Gastrocnemius medialis (tissue), 4 donors: Measurements from ENCODE around the gene PGAP2.

Experiments used
- CTCF ChIP-seq, 5 experiments: fragments of 450-650 bp in 3 of 5; fragments of 200-600 bp in 2 of 5; sonication (generic) in 2 of 5; IDR thresholded peaks in 4 of 5; conservative IDR thresholded peaks in 1 of 5; 1 replicate in 4 of 5; 2 replicates in 1 of 5; pipeline ENCODE4 v1.5.1; 2016 to 2019; ENCODE audit warnings: antibody characterized with exemption in 5 of 5, mild to moderate bottlenecking in 3 of 5, moderate library complexity in 3 of 5
- POLR2A ChIP-seq, 2 donors: fragments of 450-650 bp; IDR thresholded peaks; one replicate each; pipeline ENCODE4 v1.6.1; 2017; ENCODE audit warnings: antibody characterized with exemption in 2 of 2, mild to moderate bottlenecking in 2 of 2, moderate library complexity in 2 of 2

GRCh38 chr11:3826721-3827120 is 18.4 kb downstream of the PGAP2 start:
- TF ChIP-seq CTCF (IDR thresholded peaks at IDR 0.05 in 4 of 5, conservative IDR thresholded peaks at IDR 0.05 in 1 of 5): no peak
- TF ChIP-seq POLR2A (IDR thresholded peaks at IDR 0.05): no peak
